Activated T-cell treated with anti-CD3 and anti-CD28 coated beads, Interleukin-2, amount 50 U/mL, for 4 hours (primary cell): ENCODE results near the gene RNF126. TPM values are rescaled to one million over a fixed set of nuclear protein-coding genes. Genes with fewer than 3 reads are reported as not detected.
"Not testable (repeated sequence)": the region's sequence is repeated elsewhere in the genome, so short reads cannot be mapped to it uniquely, and the experiment has no call there.

ENCODE experiments used
- ATAC-seq, 2 donors: fragments of 200-7000 bp; cut with Tn5 transposase; one replicate each; pipeline ENCODE4 v1.10.0; 2021
- DNase-seq: peaks from one replicate; pipeline ENCODE4 v3.0.0-alpha.2; 2020
- H3K27me3 Mint-ChIP-seq: one replicate; pipeline ENCODE4 v1.8.0; 2021; ENCODE audit warnings: low read depth, mixed read lengths
- H3K36me3 Mint-ChIP-seq: one replicate; pipeline ENCODE4 v1.8.0; 2022; ENCODE audit warnings: mixed read lengths; ENCODE audit not compliant: insufficient read depth
- H3K4me1 Mint-ChIP-seq: one replicate; pipeline ENCODE4 v1.8.0; 2021; ENCODE audit warnings: low read depth, mixed read lengths
- H3K4me3 Mint-ChIP-seq: one replicate; pipeline ENCODE4 v1.8.0; 2021; ENCODE audit warnings: mild to moderate bottlenecking, moderate library complexity, mixed read lengths
- H3K9me3 Mint-ChIP-seq: one replicate; pipeline ENCODE4 v1.8.0; 2021; ENCODE audit warnings: mixed read lengths
- total RNA-seq, 3 donors: library from RNA; stranded (reverse); gene quantifications; one replicate each; pipeline ENCODE4 v1.2.1, GENCODE V29; 2021

The RNF126 gene
- total RNA-seq, 3 donors from 2014 or later = 144 to 162 (median 147) TPM

- Mint-ChIP-seq H3K4me3 (no peak overlapping the region), H3K4me1 (no peaks in the 10 kb centered on the region), H3K9me3 (no peaks in the 10 kb centered on the region), H3K36me3 (peaks cover 12% of the 10 kb centered on the region), H3K27me3 (no peaks in the 10 kb centered on the region)
- DNase-seq (no peak), ATAC-seq (no peak)
Observed at GRCh38 chr19:622666-623065, 40.3 kb downstream of the RNF126 start.

GRCh38 chr19:621819-622218, 41.2 kb downstream of the RNF126 start:
- DNase-seq = no peak
- Mint-ChIP-seq H3K9me3 (no peaks in the 10 kb centered on the region), H3K4me3 (no peak overlapping the region), H3K36me3 (peaks cover 15% of the 10 kb centered on the region), H3K27me3 (no peaks in the 10 kb centered on the region), H3K4me1 (no peaks in the 10 kb centered on the region)
- ATAC-seq = no peak

GRCh38 chr19:621191-621590, 41.8 kb downstream of the RNF126 start:
- H3K27me3 Mint-ChIP-seq, H3K4me3 Mint-ChIP-seq, ATAC-seq, H3K4me1 Mint-ChIP-seq, DNase-seq, H3K9me3 Mint-ChIP-seq: not testable (repeated sequence)
- H3K36me3 Mint-ChIP-seq = peaks cover 14% of the 10 kb centered on the region

- Mint-ChIP-seq H3K4me3 (no peak overlapping the region), H3K27me3 (no peaks in the 10 kb centered on the region), H3K36me3 (peaks cover 15% of the 10 kb centered on the region), H3K9me3 (no peaks in the 10 kb centered on the region), H3K4me1 (peaks cover 4% of the 10 kb centered on the region)
- DNase-seq = no peak
- ATAC-seq = no peak
Observed at GRCh38 chr19:620166-620862, 42.7 kb downstream of the RNF126 start.

- Mint-ChIP-seq H3K36me3 (peaks cover 13% of the 10 kb centered on the region), H3K27me3 (no peaks in the 10 kb centered on the region), H3K9me3 (no peaks in the 10 kb centered on the region), H3K4me1 (peaks cover 4% of the 10 kb centered on the region), H3K4me3 (no peak overlapping the region)
- no peak for DNase-seq
- no peak for ATAC-seq
Observed at GRCh38 chr19:619286-620002, 43.6 kb downstream of the RNF126 start.

- ATAC-seq (no peak), DNase-seq (no peak)
- Mint-ChIP-seq H3K4me1 (peaks cover 4% of the 10 kb centered on the region), H3K9me3 (no peaks in the 10 kb centered on the region), H3K4me3 (no peak overlapping the region), H3K27me3 (no peaks in the 10 kb centered on the region), H3K36me3 (peaks cover 13% of the 10 kb centered on the region)
Observed at GRCh38 chr19:618674-619285, 44.2 kb downstream of the RNF126 start.

GRCh38 chr19:618247-618619, 44.8 kb downstream of the RNF126 start:
- no peak for ATAC-seq

GRCh38 chr19:617551-618246, 45.3 kb downstream of the RNF126 start:
- DNase-seq = no peak
- peaks cover 4% of the 10 kb centered on the region for H3K4me1 Mint-ChIP-seq
- ATAC-seq = no peak
- H3K36me3 Mint-ChIP-seq = peaks cover 13% of the 10 kb centered on the region
- H3K9me3 Mint-ChIP-seq = no peaks in the 10 kb centered on the region
- H3K4me3 Mint-ChIP-seq = no peak overlapping the region
- no peaks in the 10 kb centered on the region for H3K27me3 Mint-ChIP-seq

More at GRCh38 chr19:618247-618619, 44.8 kb downstream of the RNF126 start:
- Mint-ChIP-seq H3K36me3 (peaks cover 13% of the 10 kb centered on the region), H3K4me1 (peaks cover 4% of the 10 kb centered on the region), H3K27me3 (no peaks in the 10 kb centered on the region), H3K4me3 (no peak overlapping the region), H3K9me3 (no peaks in the 10 kb centered on the region)
- no peak for DNase-seq

- Mint-ChIP-seq H3K4me1 (peaks cover 6% of the 10 kb centered on the region), H3K27me3 (no peaks in the 10 kb centered on the region), H3K9me3 (no peaks in the 10 kb centered on the region), H3K4me3 (no peak overlapping the region), H3K36me3 (peaks cover 13% of the 10 kb centered on the region)
- DNase-seq (no peak), ATAC-seq (no peak)
Observed at GRCh38 chr19:616747-617526, 46.1 kb downstream of the RNF126 start.

- Mint-ChIP-seq H3K4me3 (no peak overlapping the region), H3K9me3 (no peaks in the 10 kb centered on the region), H3K4me1 (peaks cover 13% of the 10 kb centered on the region), H3K36me3 (peaks cover 13% of the 10 kb centered on the region), H3K27me3 (no peaks in the 10 kb centered on the region)
- DNase-seq = no peak
- ATAC-seq = no peak
Observed at GRCh38 chr19:616062-616700, 46.8 kb downstream of the RNF126 start.

GRCh38 chr19:615619-616018, 47.4 kb downstream of the RNF126 start:
- Mint-ChIP-seq H3K9me3 (no peaks in the 10 kb centered on the region), H3K4me1 (peaks cover 18% of the 10 kb centered on the region), H3K36me3 (peaks cover 13% of the 10 kb centered on the region), H3K4me3 (no peak overlapping the region), H3K27me3 (no peaks in the 10 kb centered on the region)
- ATAC-seq = no peak
- no peak for DNase-seq

- H3K27me3 Mint-ChIP-seq = no peaks in the 10 kb centered on the region
- ATAC-seq = no peak
- H3K4me1 Mint-ChIP-seq = peaks cover 26% of the 10 kb centered on the region
- no peak for DNase-seq
- H3K36me3 Mint-ChIP-seq = peaks cover 12% of the 10 kb centered on the region
- no peaks in the 10 kb centered on the region for H3K9me3 Mint-ChIP-seq
- peak overlapping the region; percentile 4 for H3K4me3 Mint-ChIP-seq
Observed at GRCh38 chr19:613732-614567, 49.1 kb downstream of the RNF126 start.

GRCh38 chr19:612941-613340, 50.1 kb downstream of the RNF126 start:
- ATAC-seq = no peak
- Mint-ChIP-seq H3K36me3 (peaks cover 8% of the 10 kb centered on the region), H3K27me3 (no peaks in the 10 kb centered on the region), H3K4me1 (peaks cover 26% of the 10 kb centered on the region), H3K9me3 (no peaks in the 10 kb centered on the region), H3K4me3 (no peak overlapping the region)
- DNase-seq = no peak
